IPS-NIHi7 (cell line): ENCODE results near the gene SCIMP.
"Not testable (repeated sequence)": the region's sequence is repeated elsewhere in the genome, so short reads cannot be mapped to it uniquely, and the experiment has no call there.

Experiments used
- DNase-seq: peaks from one replicate; pipeline ENCODE4 v3.0.0; 2012; ENCODE audit warnings: mixed read lengths; ENCODE audit errors: extremely low spot score

SCIMP gene

DNA sequence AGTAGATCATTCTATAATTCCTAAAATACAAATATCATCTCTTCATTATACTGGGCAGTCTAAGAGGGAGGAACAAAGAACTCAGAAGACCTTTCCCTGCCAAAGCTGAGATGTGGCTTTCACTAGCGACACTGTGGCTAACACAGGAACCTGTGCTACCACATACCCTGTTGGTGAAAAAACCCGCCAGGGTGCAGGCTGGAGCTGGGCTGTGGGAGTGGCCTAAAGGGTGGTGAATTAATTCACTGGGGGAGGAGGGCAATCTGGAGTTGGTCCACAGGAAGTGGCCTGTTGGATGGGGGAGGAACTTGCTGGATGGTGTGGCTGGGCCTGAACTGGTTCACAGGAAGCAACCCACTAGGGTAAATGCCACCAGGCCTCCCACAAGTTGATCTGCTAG lies 50.4 kb downstream of the SCIMP start:
- no peak for DNase-seq

DNA sequence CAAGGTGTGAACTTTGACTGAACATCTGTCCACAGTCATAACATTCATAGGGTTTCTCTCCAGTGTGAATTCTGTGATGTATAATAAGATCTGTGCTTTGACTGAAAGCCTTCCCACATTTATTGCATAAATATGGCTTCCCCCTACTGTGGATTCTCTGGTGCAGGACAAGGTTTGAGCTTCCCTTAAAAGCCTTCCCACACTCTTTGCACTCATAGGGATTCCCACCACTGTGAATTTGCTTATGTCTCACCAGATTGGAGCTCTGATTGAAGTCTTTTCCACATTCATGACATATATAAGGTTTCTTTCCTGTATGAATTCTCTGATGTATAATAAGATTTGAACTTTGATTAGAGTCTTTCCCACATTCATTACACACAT lies 51.3 kb downstream of the SCIMP start:
- DNase-seq = no peak

DNA sequence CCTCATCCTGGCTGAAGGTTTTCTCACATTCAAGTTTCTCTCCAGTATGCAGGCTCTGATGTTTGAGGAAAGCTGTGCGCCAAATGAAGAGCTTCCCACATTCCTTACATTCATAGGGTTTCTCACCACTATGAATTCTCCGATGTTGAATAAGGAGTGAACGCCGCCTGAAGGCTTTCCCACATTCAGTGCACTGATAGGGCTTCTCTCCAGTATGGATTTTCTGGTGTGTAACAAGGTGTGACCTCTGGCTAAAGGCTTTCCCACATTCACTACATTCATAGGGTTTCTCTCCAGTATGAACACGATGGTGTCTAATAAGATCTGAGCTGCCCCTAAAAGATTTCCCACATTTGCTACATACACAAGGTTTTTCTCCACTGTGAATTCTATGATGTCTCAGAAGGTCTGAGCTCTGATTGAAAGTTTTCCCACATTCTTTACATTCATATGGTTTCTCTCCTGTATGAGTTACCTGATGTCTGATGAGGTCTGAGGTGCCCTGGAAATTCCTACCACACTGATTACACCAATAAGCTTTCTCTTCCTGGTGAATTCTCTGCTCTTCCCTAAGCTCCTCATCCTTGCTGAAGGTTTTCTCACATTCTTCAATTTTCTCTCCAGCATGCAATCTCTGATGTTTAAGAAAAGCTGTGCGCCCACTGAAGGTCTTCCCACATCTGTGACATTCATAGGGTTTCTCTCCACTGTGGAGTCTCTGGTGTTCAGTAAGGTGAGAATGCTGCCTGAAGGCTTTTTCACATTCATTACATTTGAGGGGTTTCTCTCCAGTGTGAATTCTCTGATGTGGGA lies 51.9 kb downstream of the SCIMP start:
- no peak for DNase-seq

DNA sequence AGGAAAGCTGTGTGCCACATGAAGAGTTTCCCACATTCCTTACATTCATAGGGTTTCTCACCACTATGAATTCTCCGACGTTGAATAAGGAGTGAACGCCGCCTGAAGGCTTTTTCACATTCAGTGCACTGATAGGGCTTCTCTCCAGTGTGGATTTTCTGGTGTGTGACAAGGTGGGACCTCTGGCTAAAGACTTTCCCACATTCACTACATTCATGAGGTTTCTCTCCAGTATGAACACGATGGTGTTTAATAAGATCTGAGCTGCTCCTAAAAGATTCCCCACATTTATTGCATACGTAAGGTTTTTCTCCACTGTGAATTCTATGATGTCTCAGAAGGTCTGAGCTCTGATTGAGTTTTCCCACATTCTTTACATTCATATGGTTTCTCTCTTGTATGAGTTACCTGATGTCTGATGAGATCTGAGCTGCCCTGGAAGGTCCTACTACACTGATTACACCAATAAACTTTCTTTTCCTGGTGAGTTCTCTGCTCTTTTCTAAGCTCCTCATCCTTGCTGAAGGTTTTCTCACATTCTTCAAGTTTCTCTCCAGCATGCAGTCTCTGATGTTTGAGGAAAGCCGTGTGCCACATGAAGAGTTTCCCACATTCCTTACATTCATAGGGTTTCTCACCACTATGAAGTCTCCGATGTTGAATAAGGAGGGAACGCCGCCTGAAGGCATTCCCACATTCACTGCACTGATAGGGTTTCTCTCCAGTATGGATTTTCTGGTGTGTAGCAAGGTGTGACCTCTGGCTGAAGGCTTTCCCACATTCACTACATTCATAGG lies 53.0 kb downstream of the SCIMP start:
- DNase-seq = no peak

DNA sequence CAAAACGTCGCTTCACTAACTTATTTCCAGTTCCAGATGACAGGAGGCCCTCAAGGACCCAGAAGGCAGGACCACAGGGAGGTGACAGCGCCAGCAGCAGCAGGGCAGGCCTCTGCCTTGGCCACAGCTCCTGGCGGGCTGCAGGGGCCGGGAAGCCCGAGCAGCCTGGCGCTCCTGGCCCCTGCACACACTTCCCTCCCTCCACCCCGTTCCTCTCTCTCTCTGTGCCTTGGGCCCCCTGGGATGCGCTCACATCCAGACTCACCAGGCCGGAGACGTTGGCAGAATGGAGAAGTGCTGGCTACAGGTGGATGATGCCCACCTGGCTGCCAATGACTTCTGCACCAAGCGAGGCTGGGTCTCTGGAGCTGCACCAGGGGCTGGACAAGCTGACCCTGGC lies 55.7 kb downstream of the SCIMP start:
- no peak for DNase-seq

DNA sequence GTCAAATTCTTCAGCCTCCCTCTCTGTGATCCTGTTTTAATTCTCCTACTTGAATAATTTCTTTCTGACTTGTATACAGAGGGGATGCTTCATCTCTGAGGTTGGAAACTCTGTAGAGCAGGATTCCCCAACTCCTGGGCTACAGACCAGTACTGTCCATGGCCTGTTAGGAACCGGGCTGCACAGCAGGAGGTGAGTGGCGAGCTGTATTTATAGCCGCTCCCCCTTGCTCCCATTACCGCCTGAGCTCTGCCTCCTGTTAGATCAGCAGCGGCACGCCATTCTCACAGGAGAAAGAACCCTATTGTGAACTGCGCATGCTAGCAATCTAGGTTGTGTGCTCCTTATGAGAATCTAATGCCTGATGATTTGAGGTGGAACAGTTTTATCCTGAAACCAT lies 59.6 kb downstream of the SCIMP start:
- not testable (repeated sequence) for DNase-seq

DNA sequence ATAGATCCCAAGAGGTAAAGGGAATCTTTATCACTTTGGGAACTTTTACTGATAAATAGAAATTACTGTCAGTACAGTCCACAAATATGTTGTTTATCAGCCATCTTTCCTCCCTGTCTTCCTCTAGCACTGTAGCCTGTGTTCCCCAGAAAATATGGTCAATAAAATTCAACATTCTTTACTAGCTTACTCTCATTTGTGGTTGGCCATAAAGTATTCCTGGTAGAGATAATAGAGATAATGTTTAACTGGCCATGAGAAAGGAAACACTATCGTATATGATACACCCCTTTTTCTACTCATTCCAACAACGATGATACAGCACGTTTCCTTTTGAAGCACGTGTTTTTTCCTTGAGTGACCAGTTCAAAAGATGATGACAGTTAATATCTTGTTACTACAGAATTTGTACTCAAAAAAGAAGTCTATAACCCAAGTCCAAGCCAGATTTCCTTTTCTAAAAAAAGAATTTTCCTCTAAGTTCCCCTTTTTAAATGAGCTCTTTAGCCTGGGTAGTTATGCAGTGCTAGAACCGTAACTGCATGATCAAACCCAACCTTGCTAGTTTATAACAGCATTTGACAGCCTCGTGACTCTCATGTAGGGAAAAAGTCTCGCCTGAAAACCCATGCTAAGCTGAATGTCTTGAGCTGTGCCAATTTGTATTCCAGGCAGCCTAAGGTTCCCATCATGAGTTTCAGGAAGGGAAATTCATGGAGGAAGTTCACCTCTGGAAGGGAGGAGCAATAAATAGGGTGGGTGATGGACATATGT lies 68.7 kb downstream of the SCIMP start:
- DNase-seq = not testable (repeated sequence)

DNA sequence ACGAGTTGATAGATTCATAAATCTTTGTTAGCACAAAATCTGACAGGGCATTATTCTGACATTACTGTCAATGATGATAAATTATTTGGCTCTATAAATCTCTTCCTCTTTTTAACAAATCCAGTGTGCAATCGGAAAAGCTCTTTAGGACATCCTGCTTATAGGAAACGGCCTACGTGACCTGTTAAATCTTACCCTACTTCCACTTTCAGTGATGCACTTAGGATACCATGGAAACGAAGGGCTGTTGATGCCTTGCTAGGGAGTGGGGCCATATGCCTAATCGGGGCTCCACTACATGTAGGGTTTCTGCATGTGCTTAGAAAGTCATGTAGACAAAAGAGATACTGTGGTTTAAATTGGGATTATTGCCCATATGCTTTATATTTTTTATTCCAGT lies 70.2 kb downstream of the SCIMP start:
- no peak for DNase-seq

DNA sequence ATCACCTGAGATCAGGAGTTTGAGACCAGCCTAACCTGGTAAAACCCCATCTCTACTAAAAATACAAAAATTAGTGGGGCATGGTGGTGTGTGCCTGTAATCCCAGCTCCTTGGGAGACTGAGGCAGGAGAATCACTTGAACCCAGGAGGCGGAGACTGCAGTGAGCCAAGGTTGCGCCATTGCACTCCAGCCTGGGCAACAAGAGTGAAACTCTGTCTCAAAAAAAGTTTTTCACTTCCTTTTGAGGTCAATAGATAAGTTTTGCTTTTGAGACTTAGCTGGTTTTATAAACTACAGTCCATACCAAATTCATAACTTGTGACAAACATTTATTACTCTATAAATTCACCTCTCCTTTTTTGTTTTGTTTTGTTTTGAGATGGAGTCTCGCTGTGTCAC lies 72.9 kb downstream of the SCIMP start:
- DNase-seq = not testable (repeated sequence)

DNA sequence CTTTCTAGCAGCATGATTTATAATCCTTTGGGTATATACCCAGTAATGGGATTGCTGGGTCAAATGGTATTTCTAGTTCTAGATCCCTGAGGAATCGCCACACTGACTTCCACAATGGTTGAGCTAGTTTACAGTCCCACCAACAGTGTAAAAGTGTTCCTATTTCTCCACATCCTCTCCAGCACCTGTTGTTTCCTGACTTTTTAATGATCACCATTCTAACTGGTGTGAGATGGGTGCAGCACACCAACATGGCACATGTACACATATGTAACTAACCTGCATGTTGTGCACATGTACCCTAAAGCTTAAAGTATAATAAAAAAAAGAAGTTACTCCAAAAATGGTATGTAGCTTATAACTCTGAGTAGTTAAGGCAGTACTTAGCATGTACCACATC lies 74.0 kb downstream of the SCIMP start:
- not testable (repeated sequence) for DNase-seq
